Epithelial cell of proximal tubule (primary cell): ENCODE results near the gene NLRC3. TPM values are rescaled to one million over a fixed set of nuclear protein-coding genes. Genes with fewer than 3 reads are reported as not detected.

ENCODE experiments used
- DNase-seq: peaks from one replicate; pipeline ENCODE4 v3.0.0-alpha.2; 2011; ENCODE audit warnings: low read depth
- H3K4me3 ChIP-seq: 2 replicates; pipeline ENCODE4 v1.5.1; 2011; ENCODE audit warnings: low read depth, mild to moderate bottlenecking, low read length
- CTCF ChIP-seq: conservative IDR thresholded peaks from 2 replicates; pipeline ENCODE4 v1.5.1; 2012; ENCODE audit warnings: low read depth, mild to moderate bottlenecking, low read length
- total RNA-seq: library from RNA; depleted of rRNA; stranded (reverse); fragments of >200 nt; gene quantifications from 2 replicates; pipeline ENCODE4 v1.2.3, GENCODE V29; 2015

The NLRC3 gene
- total RNA-seq, 1 donor from 2014 or later = not detected

DNA sequence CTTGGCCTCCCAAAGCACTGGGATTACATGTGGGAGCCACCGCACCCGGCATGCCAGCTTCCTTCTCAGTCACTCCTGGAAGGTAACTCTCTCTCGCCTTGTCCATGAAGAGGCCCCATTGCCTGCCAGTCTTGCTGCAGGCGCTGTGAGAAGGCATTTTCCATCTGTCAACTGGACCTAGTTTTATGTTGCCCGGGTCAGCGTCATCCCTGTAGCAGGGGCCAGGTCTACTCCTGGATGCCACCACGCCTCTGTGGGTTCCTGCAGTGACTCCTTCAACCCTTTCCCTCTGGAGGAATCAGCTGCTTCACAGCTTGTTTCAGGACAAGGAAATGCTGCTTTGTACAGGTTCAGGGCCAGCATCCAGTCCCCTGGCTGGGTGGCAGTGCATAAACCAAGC lies 2.6 kb upstream of the NLRC3 start:
- DNase-seq = no peak
- TF ChIP-seq CTCF = no peak
- no peak overlapping the region for H3K4me3 ChIP-seq

DNA sequence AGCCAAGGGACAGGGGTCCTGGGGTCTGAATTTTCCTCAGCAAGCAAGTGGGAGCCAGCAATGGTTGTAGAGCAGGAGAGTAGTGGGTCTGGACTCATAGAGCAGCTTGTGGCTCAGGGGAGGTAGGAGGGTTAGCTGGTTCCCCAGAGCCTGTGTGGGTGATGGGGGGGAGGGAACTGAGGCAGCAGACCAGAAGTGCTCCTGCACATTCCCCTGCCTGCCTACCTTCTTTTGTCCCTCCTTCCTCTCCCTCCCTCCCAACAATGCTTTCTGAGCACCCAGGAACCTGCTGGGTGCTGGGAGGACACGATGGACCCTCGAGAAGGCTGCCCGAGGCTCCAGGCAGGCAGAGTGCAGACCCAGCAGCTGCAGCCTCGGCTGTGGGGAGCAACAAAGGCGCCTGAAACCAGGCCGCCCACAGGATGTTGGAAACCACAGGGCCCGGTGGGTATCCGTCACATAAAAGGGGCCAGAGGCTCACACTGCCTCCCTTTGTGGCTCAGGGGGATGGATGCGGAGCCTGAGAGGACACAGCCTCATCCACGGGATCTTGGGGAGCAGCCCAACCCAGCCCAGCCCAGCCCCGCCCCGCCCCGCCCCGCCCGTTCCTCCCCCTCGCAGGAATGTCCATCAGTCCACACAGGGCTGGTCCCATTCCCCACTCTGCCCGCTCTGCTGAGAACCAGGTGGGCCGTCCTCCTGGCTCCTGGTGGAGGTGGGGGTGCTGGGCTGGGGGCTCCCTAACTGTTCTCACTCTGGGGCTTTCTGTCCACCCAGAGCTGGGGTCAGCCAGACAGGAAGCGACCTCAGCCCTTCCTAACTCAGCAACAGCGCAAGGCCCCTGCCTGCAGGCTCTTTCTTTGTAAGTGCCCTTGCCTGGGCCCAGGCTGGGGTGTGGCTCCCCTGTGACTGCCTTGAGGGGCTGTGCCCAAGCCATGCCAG lies 1.7 kb upstream of the NLRC3 start:
- no peak overlapping the region for H3K4me3 ChIP-seq
- no peak for TF ChIP-seq CTCF
- no peak for DNase-seq

- no peak for DNase-seq
- no peak for TF ChIP-seq CTCF
- no peak overlapping the region for H3K4me3 ChIP-seq
Observed at GRCh38 chr16:3578121-3578520, 918 bp upstream of the NLRC3 start.

GRCh38 chr16:3576211-3576610 lies 992 bp downstream of the NLRC3 start:
- no peak for DNase-seq
- H3K4me3 ChIP-seq = no peak overlapping the region
- TF ChIP-seq CTCF = no peak

DNA sequence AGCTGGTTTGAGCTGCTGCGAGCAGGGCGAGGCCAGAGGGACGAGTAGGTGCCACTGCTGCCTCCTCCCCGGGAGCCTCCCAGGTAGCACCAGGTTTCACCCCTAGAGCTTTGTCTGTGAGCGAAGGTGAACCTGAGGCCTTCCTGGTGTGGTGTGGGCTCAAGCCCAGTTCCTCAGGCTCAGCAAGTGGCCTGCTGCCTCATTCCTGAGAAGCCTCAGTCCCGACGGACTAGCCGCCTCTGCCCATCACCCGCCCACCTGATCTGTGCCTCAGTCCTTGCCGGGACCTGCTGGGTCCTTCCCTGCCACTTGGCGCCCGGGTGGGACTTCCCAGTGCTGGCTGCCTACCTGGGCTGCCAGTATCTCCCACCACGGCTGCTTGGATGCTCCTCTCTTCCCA lies 1.7 kb downstream of the NLRC3 start:
- no peak for TF ChIP-seq CTCF
- H3K4me3 ChIP-seq = no peak overlapping the region
- no peak for DNase-seq

DNA sequence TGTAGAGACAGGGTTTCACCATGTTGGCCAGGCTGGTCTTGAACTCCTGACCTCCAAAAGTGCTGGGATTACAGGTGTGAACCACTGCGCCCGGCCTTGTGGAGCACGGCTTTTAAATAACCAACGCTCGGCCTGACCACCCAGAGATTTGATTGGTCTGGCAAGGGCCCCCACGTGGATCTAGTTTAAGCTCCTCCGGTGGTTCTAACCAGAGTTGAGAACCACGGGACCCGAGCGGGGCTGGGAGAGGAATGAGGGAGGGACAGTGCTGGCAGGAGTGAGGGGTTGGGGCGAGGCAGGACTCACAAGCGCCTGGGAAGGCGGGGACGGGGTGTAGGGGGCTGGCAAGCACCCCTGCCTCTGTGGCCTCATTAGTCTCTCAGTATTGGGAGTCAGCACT lies 3.0 kb downstream of the NLRC3 start:
- TF ChIP-seq CTCF = no peak
- H3K4me3 ChIP-seq = no peak overlapping the region
- no peak for DNase-seq
